CD4-positive, alpha-beta T cell treated with Interleukin-6 for 4 hours (primary cell): ENCODE data around the gene C1orf167.
A peak's percentile ranks its signal among the peaks of the same experiment; 100 is the strongest.

Experiments used
- DNase-seq: peaks from one replicate; pipeline ENCODE4 v3.0.0-alpha.2; 2020; ENCODE audit warnings: mixed read lengths

The C1orf167 gene

GRCh38 chr1:11761988-11762406 is at the start of gene C1orf167:
TSS of gene C1orf167 (plus strand) at chr1:11762193. CDS start at chr1:11764401, 2,208 bp downstream.
- DNase-seq: peak; percentile 55

GRCh38 chr1:11712285-11712684 is 49.7 kb upstream of the C1orf167 start:
- no peak for DNase-seq

GRCh38 chr1:11713095-11713494 is 48.9 kb upstream of the C1orf167 start:
- no peak for DNase-seq

- no peak for DNase-seq
These were observed 47.0 kb upstream of the C1orf167 start for GRCh38 chr1:11714831-11715575.

- DNase-seq: peak; percentile 93
These were observed 42.5 kb upstream of the C1orf167 start for GRCh38 chr1:11719313-11720032.

- DNase-seq: no peak
These were observed 42.0 kb upstream of the C1orf167 start for GRCh38 chr1:11720033-11720376.

GRCh38 chr1:11720525-11720924 is 41.5 kb upstream of the C1orf167 start:
- no peak for DNase-seq

GRCh38 chr1:11721311-11721710 is 40.7 kb upstream of the C1orf167 start:
- no peak for DNase-seq

GRCh38 chr1:11722538-11722937 is 39.5 kb upstream of the C1orf167 start:
- DNase-seq: no peak

- DNase-seq: no peak
These were observed 36.4 kb upstream of the C1orf167 start for GRCh38 chr1:11725616-11726015.

GRCh38 chr1:11727119-11727518 is 34.9 kb upstream of the C1orf167 start:
- DNase-seq: no peak

- no peak for DNase-seq
These were observed 33.7 kb upstream of the C1orf167 start for GRCh38 chr1:11728126-11728806.

GRCh38 chr1:11729155-11729497 is 32.9 kb upstream of the C1orf167 start:
- no peak for DNase-seq

- DNase-seq: no peak
These were observed 32.2 kb upstream of the C1orf167 start for GRCh38 chr1:11729498-11730428.

GRCh38 chr1:11730429-11730891 is 31.5 kb upstream of the C1orf167 start:
- peak; percentile 53 for DNase-seq

GRCh38 chr1:11731691-11732283 is 30.2 kb upstream of the C1orf167 start:
- peak; percentile 48 for DNase-seq

- no peak for DNase-seq
These were observed 28.7 kb upstream of the C1orf167 start for GRCh38 chr1:11733306-11733705.

- no peak for DNase-seq
These were observed 26.5 kb upstream of the C1orf167 start for GRCh38 chr1:11735531-11735853.

GRCh38 chr1:11735854-11736745 is 25.9 kb upstream of the C1orf167 start, which contains the start of gene AGTRAP:
TSS of gene AGTRAP (plus strand) at chr1:11736136. CDS start at chr1:11736209, 73 bp downstream.
- peak; percentile 90 for DNase-seq

- peak; percentile 64 for DNase-seq
These were observed 25.0 kb upstream of the C1orf167 start for GRCh38 chr1:11736746-11737639.
